ENCODE data around the gene TNFRSF4. TPM values are rescaled to one million over a fixed set of nuclear protein-coding genes. Genes with fewer than 3 reads are reported as not detected.

The TNFRSF4 gene
- total and polyA plus RNA-seq, 9 of the 15 experiments (the other 6 are each of a cell fraction or from before 2014, with no cell fraction given), result 0.07 to 0.44 (median 0.19) TPM; not detected in 5

- Histone ChIP-seq H3K79me2 (ENCODE audit: control insufficient read depth, insufficient read depth, low read length) (no peaks in the 10 kb centered on the region), H2AFZ (ENCODE audit: low read depth, low read length) (no peak overlapping the region), H3K27ac (ENCODE audit: extremely low read depth, low read depth, low read length) (no peak overlapping the region), H3K9me3 (replicated peaks; ENCODE audit: control insufficient read depth, insufficient read depth, low read depth, low read length) (no peaks in the 10 kb centered on the region), H3K27me3 (ENCODE audit: control insufficient read depth in 2 of 2, insufficient read depth in 2 of 2, low read length in 2 of 2) (no peaks in the 10 kb centered on the region), H3K4me3 (no peak overlapping the region), H3K4me2 (ENCODE audit: insufficient read depth, low read length) (no peak overlapping the region), H4K20me1 (replicated peaks; ENCODE audit: control insufficient read depth, insufficient read depth, low read length) (no peaks in the 10 kb centered on the region), H3K4me1 (replicated peaks in 1 of 2; ENCODE audit: control insufficient read depth in 2 of 2, insufficient read depth in 2 of 2, low read length in 2 of 2) (peaks cover 13 to 91% of the 10 kb centered on the region in 2 experiments; a peak in 4 of 5 replicates), H3K36me3 (ENCODE audit: control insufficient read depth, insufficient read depth, low read length) (no peaks in the 10 kb centered on the region), H3K9ac (ENCODE audit: insufficient read depth in 1 of 2, low read depth in 2 of 2, low read length in 2 of 2) (peak overlapping the region in 1 of 2 experiments; percentile 39; a peak in 1 of 4 replicates), H3K9me1 (ENCODE audit: control insufficient read depth, insufficient read depth, low read length) (no peaks in the 10 kb centered on the region)
- in situ Hi-C loops (cut with MboI) (no loop called here), intact Hi-C loops (cut with micrococcal nuclease) (loop anchor here (5.0 kb wide), 1 partner anchor 83 kb away; no protein-coding TSS in a partner anchor)
- WGBS (ENCODE audit: insufficient coverage, low coverage, missing lambda C conversion rate), result 26% methylated on average over 18 of the region's 19 CpGs
- CTCF ChIA-PET (ENCODE audit: low intra/inter-chr PET ratio), result no interaction called here
- TF ChIP-seq CSDE1 (IDR thresholded peaks at IDR 0.05) (no peak), ZBTB7A (IDR thresholded peaks at IDR 0.05; ENCODE audit: borderline replicate concordance, control insufficient read depth, low read depth, low read length) (peak; percentile 20; the same call in 1 of the 2 replicates)
- FAIRE-seq (no peak), ATAC-seq (peak; percentile 3; the same call in 1 of the 3 replicates), DNase-seq (ENCODE audit: extremely low read depth in 1 of 4, low spot score in 3 of 4) (no peak)
- POLR2A ChIA-PET, result interaction anchor here (0.6 to 1.7 kb wide), 5 partner anchors 9 to 137 kb away, joined by 3 to 5 read pairs (median 4); no protein-coding TSS in a partner anchor
- no TSS peak for BruUV-seq (replicated peaks)
These were observed 8.8 kb downstream of the TNFRSF4 start for GRCh38 chr1:1204998-1205768.

GRCh38 chr1:1204425-1204920 lies 9.5 kb downstream of the TNFRSF4 start:
- intact Hi-C loops (cut with micrococcal nuclease), result no loop called here

More at GRCh38 chr1:1204425-1204920, 9.5 kb downstream of the TNFRSF4 start:
- ATAC-seq, result no peak
- Histone ChIP-seq H3K4me3 (no peak overlapping the region), H3K36me3 (ENCODE audit: control insufficient read depth, insufficient read depth, low read length) (no peaks in the 10 kb centered on the region), H3K9me1 (ENCODE audit: control insufficient read depth, insufficient read depth, low read length) (no peaks in the 10 kb centered on the region), H3K9ac (ENCODE audit: insufficient read depth in 1 of 2, low read depth in 2 of 2, low read length in 2 of 2) (0 out of 4 replicates have a peak overlapping the region, but pooled peaks of 1 of the 2 experiments have one; percentile 30), H3K4me2 (ENCODE audit: insufficient read depth, low read length) (no peak overlapping the region), H2AFZ (ENCODE audit: low read depth, low read length) (no peak overlapping the region), H3K79me2 (ENCODE audit: control insufficient read depth, insufficient read depth, low read length) (no peaks in the 10 kb centered on the region), H3K27ac (ENCODE audit: extremely low read depth, low read depth, low read length) (no peak overlapping the region), H3K27me3 (ENCODE audit: control insufficient read depth in 2 of 2, insufficient read depth in 2 of 2, low read length in 2 of 2) (no peaks in the 10 kb centered on the region), H4K20me1 (replicated peaks; ENCODE audit: control insufficient read depth, insufficient read depth, low read length) (no peaks in the 10 kb centered on the region), H3K9me3 (replicated peaks; ENCODE audit: control insufficient read depth, insufficient read depth, low read depth, low read length) (no peaks in the 10 kb centered on the region), H3K4me1 (replicated peaks in 1 of 2; ENCODE audit: control insufficient read depth in 2 of 2, insufficient read depth in 2 of 2, low read length in 2 of 2) (peaks cover 13 to 93% of the 10 kb centered on the region in 2 experiments; a peak in 4 of 5 replicates)
- ChIA-PET CTCF (ENCODE audit: low intra/inter-chr PET ratio) (no interaction called here), POLR2A (interaction anchor here (0.6 to 1.7 kb wide), 5 partner anchors 8 to 136 kb away, joined by 3 to 5 read pairs (median 4); no protein-coding TSS in a partner anchor)
- TF ChIP-seq SMAD1 (IDR thresholded peaks at IDR 0.05; ENCODE audit: low read depth, low read length, partially characterized antibody) (no peak), SPI1 (IDR thresholded peaks at IDR 0.05; ENCODE audit: borderline replicate concordance, low read depth, low read length) (no peak), SP2 (IDR thresholded peaks at IDR 0.05; ENCODE audit: extremely low read depth, low read depth, low read length, poor library complexity, severe bottlenecking) (no peak), GTF2F1 (IDR thresholded peaks at IDR 0.05; ENCODE audit: low read depth, low read length) (no peak), TEAD4 (IDR thresholded peaks at IDR 0.05; ENCODE audit: low read length) (no peak), TEAD4 (CRISPR knock-in tag; IDR thresholded peaks at IDR 0.05; ENCODE audit: borderline replicate concordance) (no peak), RBM15 (IDR thresholded peaks at IDR 0.05; ENCODE audit: insufficient read depth, low read length) (no peak)
- TF ChIP-seq, protein P1, sequence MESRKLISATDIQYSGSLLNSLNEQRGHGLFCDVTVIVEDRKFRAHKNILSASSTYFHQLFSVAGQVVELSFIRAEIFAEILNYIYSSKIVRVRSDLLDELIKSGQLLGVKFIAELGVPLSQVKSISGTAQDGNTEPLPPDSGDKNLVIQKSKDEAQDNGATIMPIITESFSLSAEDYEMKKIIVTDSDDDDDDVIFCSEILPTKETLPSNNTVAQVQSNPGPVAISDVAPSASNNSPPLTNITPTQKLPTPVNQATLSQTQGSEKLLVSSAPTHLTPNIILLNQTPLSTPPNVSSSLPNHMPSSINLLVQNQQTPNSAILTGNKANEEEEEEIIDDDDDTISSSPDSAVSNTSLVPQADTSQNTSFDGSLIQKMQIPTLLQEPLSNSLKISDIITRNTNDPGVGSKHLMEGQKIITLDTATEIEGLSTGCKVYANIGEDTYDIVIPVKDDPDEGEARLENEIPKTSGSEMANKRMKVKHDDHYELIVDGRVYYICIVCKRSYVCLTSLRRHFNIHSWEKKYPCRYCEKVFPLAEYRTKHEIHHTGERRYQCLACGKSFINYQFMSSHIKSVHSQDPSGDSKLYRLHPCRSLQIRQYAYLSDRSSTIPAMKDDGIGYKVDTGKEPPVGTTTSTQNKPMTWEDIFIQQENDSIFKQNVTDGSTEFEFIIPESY (CRISPR knock-in tag; IDR thresholded peaks at IDR 0.05), result no peak
- TF ChIP-seq, protein P2, sequence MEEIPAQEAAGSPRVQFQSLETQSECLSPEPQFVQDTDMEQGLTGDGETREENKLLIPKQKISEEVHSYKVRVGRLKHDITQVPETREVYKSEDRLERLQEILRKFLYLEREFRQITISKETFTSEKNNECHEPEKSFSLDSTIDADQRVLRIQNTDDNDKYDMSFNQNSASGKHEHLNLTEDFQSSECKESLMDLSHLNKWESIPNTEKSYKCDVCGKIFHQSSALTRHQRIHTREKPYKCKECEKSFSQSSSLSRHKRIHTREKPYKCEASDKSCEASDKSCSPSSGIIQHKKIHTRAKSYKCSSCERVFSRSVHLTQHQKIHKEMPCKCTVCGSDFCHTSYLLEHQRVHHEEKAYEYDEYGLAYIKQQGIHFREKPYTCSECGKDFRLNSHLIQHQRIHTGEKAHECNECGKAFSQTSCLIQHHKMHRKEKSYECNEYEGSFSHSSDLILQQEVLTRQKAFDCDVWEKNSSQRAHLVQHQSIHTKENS (CRISPR knock-in tag; IDR thresholded peaks at IDR 0.05), result no peak
- no peak for FAIRE-seq
- in situ Hi-C loops (cut with MboI), result no loop called here
- no TSS peak for BruUV-seq (replicated peaks)
- no peak for DNase-seq (ENCODE audit: extremely low read depth in 1 of 4, low spot score in 3 of 4)
- 28% methylated on average over 5 of the region's 8 CpGs for WGBS (ENCODE audit: insufficient coverage, low coverage, missing lambda C conversion rate)

All from K562 (cell line).